ENCODE measurements around the gene RFTN1.

The RFTN1 gene

GRCh38 chr3:16302082-16302631 lies 211.3 kb downstream of the RFTN1 start:
- FAIRE-seq (no peak), DNase-seq (ENCODE audit: extremely low spot score, insufficient read length, low read depth) (no peak)

GRCh38 chr3:16301507-16301906 lies 212.0 kb downstream of the RFTN1 start:
- DNase-seq (ENCODE audit: extremely low spot score, insufficient read length, low read depth), result no peak
- no peak for FAIRE-seq

GRCh38 chr3:16300881-16301359 lies 212.6 kb downstream of the RFTN1 start:
- DNase-seq (ENCODE audit: extremely low spot score, insufficient read length, low read depth) (no peak), FAIRE-seq (peak; percentile 85)

- FAIRE-seq, result peak; percentile 87
- no peak for DNase-seq (ENCODE audit: extremely low spot score, insufficient read length, low read depth)
Measured at GRCh38 chr3:16300307-16300706, 213.2 kb downstream of the RFTN1 start.

DNA sequence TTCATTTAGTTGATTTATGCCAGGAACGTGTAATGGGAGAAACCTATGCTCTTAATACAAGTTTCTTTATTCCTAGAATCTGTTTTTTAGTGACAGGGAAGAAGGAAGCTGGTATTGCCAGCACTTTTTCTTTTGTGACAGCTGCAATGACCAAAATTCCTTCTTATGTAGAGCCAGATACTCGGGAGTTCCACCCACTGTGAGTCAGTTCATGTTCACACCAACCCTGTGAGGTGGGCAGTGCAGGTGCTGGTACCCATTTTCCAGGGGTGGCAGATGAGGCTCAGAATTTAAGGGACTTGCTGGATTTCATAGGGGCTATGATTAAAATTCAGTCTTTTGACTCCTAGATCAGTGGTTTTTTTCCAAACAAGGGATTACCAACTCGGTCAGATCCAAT lies 213.8 kb downstream of the RFTN1 start:
- DNase-seq (ENCODE audit: extremely low spot score, insufficient read length, low read depth) (no peak), FAIRE-seq (no peak)

- DNase-seq (ENCODE audit: extremely low spot score, insufficient read length, low read depth), result no peak
- FAIRE-seq, result no peak
Measured at GRCh38 chr3:16298891-16299290, 214.6 kb downstream of the RFTN1 start.

DNA sequence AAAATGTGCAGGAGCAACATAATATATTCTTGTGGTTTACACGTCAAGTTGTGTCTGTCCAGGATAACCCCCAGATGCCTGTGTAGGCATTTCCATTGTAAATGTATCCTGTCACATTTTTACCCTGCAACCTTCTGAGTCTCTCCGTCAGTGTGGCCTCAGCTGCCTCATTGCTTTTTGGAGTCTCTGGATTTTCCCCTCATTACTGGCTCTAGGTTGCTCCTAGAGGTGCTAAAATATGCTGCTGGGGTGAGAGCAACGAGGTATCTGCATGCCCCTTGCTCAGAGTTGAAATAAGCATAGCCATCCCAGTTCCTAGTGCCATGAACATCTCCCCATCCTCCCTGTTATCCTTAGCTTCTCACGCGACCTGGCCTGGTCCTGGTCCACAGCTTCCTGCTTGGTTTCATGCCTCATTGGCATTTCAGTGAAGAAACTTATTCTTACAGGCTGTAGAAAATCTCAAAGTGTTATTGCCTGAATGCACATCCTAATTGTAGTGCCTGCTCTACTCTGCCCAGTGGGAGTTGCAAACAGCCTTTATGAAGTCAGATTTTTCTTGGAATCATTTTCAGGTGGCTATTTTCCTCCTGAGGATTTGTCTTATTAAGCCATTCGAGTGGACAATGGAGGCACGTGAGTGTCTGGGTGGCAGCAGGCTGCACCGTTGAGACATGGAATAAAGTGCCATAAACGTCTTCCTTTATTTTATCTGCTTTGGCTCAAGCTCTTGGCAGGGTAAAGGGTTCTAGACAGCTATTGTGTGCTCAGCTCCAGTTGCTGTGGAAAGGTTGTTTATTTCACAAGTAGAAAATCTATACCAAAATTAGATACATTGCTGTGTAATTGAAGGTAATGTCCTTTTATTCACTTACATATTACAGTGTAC lies 215.3 kb downstream of the RFTN1 start:
- no peak for FAIRE-seq
- DNase-seq (ENCODE audit: extremely low spot score, insufficient read length, low read depth), result no peak

DNA sequence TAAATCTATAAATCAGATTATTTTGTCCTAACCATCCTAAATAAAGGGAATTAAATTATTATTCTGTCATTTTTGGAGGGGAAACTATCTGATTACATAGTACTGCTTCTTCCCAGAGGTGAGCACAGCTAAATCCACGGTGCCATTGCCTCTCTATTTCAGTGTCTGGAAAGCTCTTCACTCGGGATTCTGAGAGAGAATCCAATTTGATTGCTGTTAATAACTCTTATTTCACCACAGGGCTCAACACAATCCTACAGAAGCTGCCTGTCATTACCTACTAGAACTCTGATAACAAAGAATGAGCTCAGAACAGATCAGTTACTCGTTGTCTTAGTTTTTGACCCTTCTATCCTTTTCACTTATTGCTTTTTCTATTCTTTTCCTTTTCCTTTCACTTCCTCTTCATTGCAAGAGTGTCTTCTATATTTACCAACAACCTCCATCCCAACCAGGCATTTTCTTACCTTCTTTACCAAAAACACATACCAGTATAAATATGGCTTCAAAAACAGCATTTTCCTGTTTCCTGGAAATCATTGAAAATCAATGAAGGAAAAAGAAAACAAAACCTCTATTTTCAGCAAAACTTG lies 218.1 kb downstream of the RFTN1 start:
- FAIRE-seq, result no peak
- DNase-seq (ENCODE audit: extremely low spot score, insufficient read length, low read depth), result no peak

DNA sequence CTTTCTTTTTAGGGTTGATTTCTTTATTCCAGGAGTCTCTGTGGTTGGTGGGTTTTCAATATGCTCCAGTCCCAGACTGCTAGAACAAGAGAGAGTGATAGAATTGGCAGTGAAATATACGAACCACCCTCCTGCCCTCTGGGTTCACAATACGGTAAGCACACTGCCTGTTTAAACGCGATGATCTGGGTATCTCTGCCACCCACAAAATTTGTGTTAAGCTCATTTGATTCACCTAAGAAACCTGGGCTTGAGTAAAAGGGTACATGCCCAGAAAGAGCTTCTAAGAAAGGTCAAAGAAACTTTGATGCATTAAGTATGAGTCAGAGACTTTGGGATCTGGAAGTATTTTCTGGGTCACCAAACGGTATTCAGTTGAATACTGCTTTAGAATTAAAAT lies 218.7 kb downstream of the RFTN1 start:
- FAIRE-seq (no peak), DNase-seq (ENCODE audit: extremely low spot score, insufficient read length, low read depth) (no peak)

GRCh38 chr3:16290827-16291196 lies 222.7 kb downstream of the RFTN1 start:
- no peak for DNase-seq (ENCODE audit: extremely low spot score, insufficient read length, low read depth)
- FAIRE-seq, result peak; percentile 70

- FAIRE-seq, result peak; percentile 61
Measured at GRCh38 chr3:16290007-16290826, 223.3 kb downstream of the RFTN1 start.

GRCh38 chr3:16289144-16289889 lies 224.2 kb downstream of the RFTN1 start:
- DNase-seq (ENCODE audit: extremely low spot score, insufficient read length, low read depth) (no peak), FAIRE-seq (no peak)

More at GRCh38 chr3:16290007-16290826, 223.3 kb downstream of the RFTN1 start:
- DNase-seq (ENCODE audit: extremely low spot score, insufficient read length, low read depth), result no peak

GRCh38 chr3:16288664-16289063 lies 224.8 kb downstream of the RFTN1 start:
- no peak for DNase-seq (ENCODE audit: extremely low spot score, insufficient read length, low read depth)
- FAIRE-seq, result no peak

GRCh38 chr3:16286751-16287543 lies 226.6 kb downstream of the RFTN1 start:
- FAIRE-seq (peak; percentile 47), DNase-seq (ENCODE audit: extremely low spot score, insufficient read length, low read depth) (no peak)

- peak; percentile 69 for FAIRE-seq
- DNase-seq (ENCODE audit: extremely low spot score, insufficient read length, low read depth), result no peak
Measured at GRCh38 chr3:16286161-16286560, 227.3 kb downstream of the RFTN1 start.

GRCh38 chr3:16284633-16285032 lies 228.9 kb downstream of the RFTN1 start:
- no peak for DNase-seq (ENCODE audit: extremely low spot score, insufficient read length, low read depth)
- no peak for FAIRE-seq

GRCh38 chr3:16280671-16281070 lies 232.8 kb downstream of the RFTN1 start:
- DNase-seq (ENCODE audit: extremely low spot score, insufficient read length, low read depth), result no peak
- FAIRE-seq, result no peak

- no peak for FAIRE-seq
Measured at GRCh38 chr3:16279010-16279801, 234.3 kb downstream of the RFTN1 start.

More at GRCh38 chr3:16279010-16279801, 234.3 kb downstream of the RFTN1 start:
- no peak for DNase-seq (ENCODE audit: extremely low spot score, insufficient read length, low read depth)

Data from GM18507 (cell line).